ENCODE results near the gene CRNKL1.

Gene CRNKL1

DNA sequence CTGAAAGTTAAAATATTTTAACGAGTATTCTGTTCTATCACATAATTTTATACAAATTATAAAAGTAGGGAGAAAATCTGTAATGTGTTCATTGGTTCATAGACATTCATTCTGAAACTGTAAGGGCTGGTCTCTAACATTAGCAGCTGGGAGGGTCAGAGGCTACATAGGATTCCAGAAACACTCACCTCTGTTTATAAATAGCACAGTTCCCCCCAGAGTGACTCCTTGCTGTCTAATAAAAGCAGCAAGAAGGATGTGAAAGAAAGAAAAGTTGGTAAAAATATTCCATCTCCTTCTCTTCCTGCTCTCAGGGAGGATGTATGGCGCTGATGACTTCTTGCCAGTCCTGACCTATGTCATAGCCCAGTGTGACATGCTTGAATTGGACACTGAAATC, 60.4 kb downstream of the CRNKL1 start:
- no peak for TF ChIP-seq GATA2 (IDR thresholded peaks at IDR 0.05; ENCODE audit: low read depth, low read length)
- TF ChIP-seq GATA3 (IDR thresholded peaks at IDR 0.05; ENCODE audit: low read depth, low read length) = no peak

DNA sequence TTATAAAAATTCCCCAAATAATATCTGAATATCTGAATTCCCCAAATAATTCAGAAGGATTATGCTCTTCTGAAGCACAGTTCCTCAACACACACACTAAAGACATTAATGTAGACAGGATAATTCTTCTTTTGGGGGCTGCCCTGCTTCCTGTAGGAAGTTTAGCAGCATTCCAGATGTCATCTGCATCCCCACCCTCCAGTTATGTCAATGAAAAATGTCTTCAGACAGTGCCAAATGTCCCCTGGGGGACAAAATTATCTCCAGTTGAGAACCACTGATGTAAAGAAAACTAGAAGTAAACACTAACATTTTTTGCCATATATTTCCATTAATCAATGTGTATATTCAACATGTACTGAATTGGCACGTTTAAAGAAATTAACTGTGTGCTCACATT, 61.0 kb downstream of the CRNKL1 start:
- no peak for TF ChIP-seq GATA2 (IDR thresholded peaks at IDR 0.05; ENCODE audit: low read depth, low read length)
- TF ChIP-seq GATA3 (IDR thresholded peaks at IDR 0.05; ENCODE audit: low read depth, low read length) = no peak

DNA sequence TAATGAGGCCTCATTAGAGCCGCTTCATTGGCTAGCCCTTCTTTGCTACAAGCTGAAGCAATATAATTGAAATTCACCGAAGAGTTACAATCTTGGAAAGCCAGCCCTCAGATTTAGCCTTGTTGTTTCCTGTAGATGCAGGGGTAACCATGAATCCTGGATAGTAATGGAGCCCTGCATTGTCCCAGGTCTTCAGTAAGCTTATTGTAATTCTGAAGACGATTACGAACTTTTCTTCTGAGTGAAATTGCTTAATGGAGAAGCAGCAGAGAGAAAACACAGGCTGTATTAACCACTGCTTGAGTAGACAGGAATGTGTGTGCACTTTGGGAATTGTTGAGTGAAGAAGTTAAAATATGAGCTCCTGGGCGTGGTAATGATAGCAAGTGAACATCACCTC, 61.4 kb downstream of the CRNKL1 start:
- TF ChIP-seq GATA2 (IDR thresholded peaks at IDR 0.05; ENCODE audit: low read depth, low read length) = no peak
- TF ChIP-seq GATA3 (IDR thresholded peaks at IDR 0.05; ENCODE audit: low read depth, low read length) = no peak

DNA sequence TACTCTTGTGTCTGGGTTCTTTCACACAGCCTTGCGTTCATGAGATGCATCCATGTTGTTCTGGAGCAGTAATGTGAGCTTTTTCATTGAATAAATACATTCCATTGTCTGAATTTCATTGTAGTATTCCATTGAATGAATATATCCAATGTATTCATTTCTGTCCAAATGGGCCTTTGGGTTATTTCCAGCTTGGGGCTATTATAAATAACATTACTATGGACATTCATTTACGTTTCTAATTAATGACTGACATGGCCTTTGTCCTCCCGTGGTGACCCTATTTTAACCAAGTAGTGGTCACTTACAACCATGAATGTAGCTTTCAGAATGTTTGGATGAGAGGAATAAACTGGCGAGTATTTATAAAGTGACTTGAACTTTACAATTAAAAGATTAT, 65.2 kb downstream of the CRNKL1 start:
- TF ChIP-seq GATA3 (IDR thresholded peaks at IDR 0.05; ENCODE audit: low read depth, low read length) = no peak
- no peak for TF ChIP-seq GATA2 (IDR thresholded peaks at IDR 0.05; ENCODE audit: low read depth, low read length)

DNA sequence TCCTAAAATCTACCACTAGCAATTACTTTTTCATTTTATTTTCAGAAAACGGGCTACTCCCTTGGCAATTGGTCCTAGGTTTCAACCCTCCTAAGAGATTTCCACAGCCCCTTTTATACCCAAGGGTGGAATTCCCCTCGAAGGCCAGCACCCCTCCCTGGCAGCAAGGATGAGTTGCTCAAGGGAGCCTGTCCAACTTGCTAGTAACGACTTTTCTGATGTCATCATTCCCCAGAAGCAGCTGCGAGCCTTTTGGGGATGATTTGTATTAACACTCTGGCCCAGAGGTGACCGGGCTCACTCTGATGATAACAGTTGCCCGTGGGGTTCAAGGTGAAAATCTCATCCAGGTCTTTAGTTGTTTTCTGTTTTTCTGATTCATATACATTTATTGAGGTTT, 65.8 kb downstream of the CRNKL1 start:
- TF ChIP-seq GATA3 (IDR thresholded peaks at IDR 0.05; ENCODE audit: low read depth, low read length) (no peak), GATA2 (IDR thresholded peaks at IDR 0.05; ENCODE audit: low read depth, low read length) (no peak)
